Suprapubic skin (tissue), 4 donors: Measurements from ENCODE around the gene WFDC9. TPM values are rescaled to one million over a fixed set of nuclear protein-coding genes. Genes with fewer than 3 reads are reported as not detected.

Experiments used
- DNase-seq, 2 donors: peaks; one replicate each; pipeline ENCODE4 v3.0.0-alpha.2; 2019; ENCODE audit warnings: low spot score in 2 of 2
- H3K27ac ChIP-seq: fragments of 200-600 bp; sonication (generic); one replicate; pipeline ENCODE4 v1.5.1; 2019
- H3K27me3 ChIP-seq: fragments of 200-600 bp; sonication (generic); one replicate; pipeline ENCODE4 v1.5.1; 2019
- H3K36me3 ChIP-seq: fragments of 200-600 bp; sonication (generic); one replicate; pipeline ENCODE4 v1.5.1; 2019
- H3K4me1 ChIP-seq: fragments of 200-600 bp; sonication (generic); one replicate; pipeline ENCODE4 v1.5.1; 2019
- H3K4me3 ChIP-seq: fragments of 200-600 bp; sonication (generic); one replicate; pipeline ENCODE4 v1.5.1; 2019; ENCODE audit warnings: mild to moderate bottlenecking
- H3K9me3 ChIP-seq: fragments of 200-600 bp; sonication (generic); one replicate; pipeline ENCODE4 v1.5.1; 2019
- CTCF ChIP-seq, 2 donors: fragments of 200-600 bp in 1 of 2; fragments of 450-650 bp in 1 of 2; sonication (generic) in 1 of 2; IDR thresholded peaks; one replicate each; pipeline ENCODE4 v1.5.1; 2016 to 2019; ENCODE audit warnings: antibody characterized with exemption in 2 of 2, mild to moderate bottlenecking in 1 of 2, moderate library complexity in 1 of 2
- EP300 ChIP-seq: sonication (generic); formaldehyde crosslinking; IDR thresholded peaks from one replicate; pipeline ENCODE4 v1.6.1; 2017; ENCODE audit warnings: antibody characterized with exemption
- POLR2A ChIP-seq, 2 donors: fragments of 450-650 bp; IDR thresholded peaks; one replicate each; pipeline ENCODE4 v1.6.1; 2017; ENCODE audit warnings: antibody characterized with exemption in 2 of 2, mild to moderate bottlenecking in 2 of 2, moderate library complexity in 2 of 2
- POLR2AphosphoS5 ChIP-seq, 3 donors: sonication (generic); formaldehyde crosslinking; IDR thresholded peaks; one replicate each; pipeline ENCODE4 v1.6.1; 2017; ENCODE audit warnings: antibody characterized with exemption in 3 of 3
- WGBS: methylation state at CpG from one replicate; pipeline ENCODE4 v1.1.5; 2018; 5-methylcytosine and 5-hydroxymethylcytosine counted together
- total RNA-seq, 4 donors: library from RNA; depleted of rRNA; stranded (reverse); fragments of >200 nt; gene quantifications; one replicate each; pipeline ENCODE4 v1.1.0, GENCODE V29; 2016

The WFDC9 gene
- total RNA-seq, 4 donors from 2014 or later, result not detected

GRCh38 chr20:45617591-45617990 lies 13.5 kb downstream of the WFDC9 start:
- no peaks in the 10 kb centered on the region for H3K36me3 ChIP-seq
- no peak for DNase-seq
- WGBS, result 90% methylated on average over 2 of the region's 2 CpGs
- H3K27me3 ChIP-seq, result no peaks in the 10 kb centered on the region
- H3K27ac ChIP-seq, result no peak overlapping the region
- H3K4me1 ChIP-seq, result no peaks in the 10 kb centered on the region
- H3K9me3 ChIP-seq, result no peaks in the 10 kb centered on the region
- no peak overlapping the region for H3K4me3 ChIP-seq
- TF ChIP-seq CTCF (IDR thresholded peaks at IDR 0.05) (no peak), POLR2A (IDR thresholded peaks at IDR 0.05) (no peak), EP300 (no peak), POLR2AphosphoS5 (IDR thresholded peaks at IDR 0.05) (no peak)

GRCh38 chr20:45612314-45612713 lies 18.8 kb downstream of the WFDC9 start:
- no peak for DNase-seq
- Histone ChIP-seq H3K27ac (no peak overlapping the region), H3K9me3 (no peaks in the 10 kb centered on the region), H3K4me3 (no peak overlapping the region), H3K36me3 (no peaks in the 10 kb centered on the region), H3K27me3 (no peaks in the 10 kb centered on the region), H3K4me1 (no peaks in the 10 kb centered on the region)
- no peak for TF ChIP-seq POLR2AphosphoS5 (IDR thresholded peaks at IDR 0.05)
- no peak for TF ChIP-seq POLR2A (IDR thresholded peaks at IDR 0.05)
- TF ChIP-seq EP300, result no peak
- TF ChIP-seq CTCF (IDR thresholded peaks at IDR 0.05), result no peak

DNA sequence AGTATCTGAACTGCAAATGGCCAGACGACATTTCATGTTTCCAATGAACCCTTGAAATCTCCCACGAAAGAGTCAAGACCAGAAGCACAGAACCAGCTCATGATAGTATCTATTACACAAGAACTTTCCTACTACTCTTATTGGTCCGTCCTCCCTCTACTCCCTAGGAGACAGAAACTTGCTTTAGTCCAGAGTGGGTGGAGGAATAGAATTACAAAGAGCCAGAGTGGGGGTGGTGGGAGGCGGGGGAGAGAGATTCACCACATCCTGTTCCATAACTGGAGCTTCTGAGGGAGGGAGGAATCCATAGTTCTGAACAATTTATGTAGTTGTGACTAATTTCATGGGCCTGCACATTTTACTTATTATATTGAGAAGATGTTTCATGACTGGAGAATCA lies 20.0 kb downstream of the WFDC9 start:
- Histone ChIP-seq H3K9me3 (no peaks in the 10 kb centered on the region), H3K27me3 (no peaks in the 10 kb centered on the region), H3K27ac (no peak overlapping the region), H3K4me1 (no peaks in the 10 kb centered on the region), H3K4me3 (no peak overlapping the region), H3K36me3 (no peaks in the 10 kb centered on the region)
- TF ChIP-seq EP300, result no peak
- TF ChIP-seq POLR2A (IDR thresholded peaks at IDR 0.05), result no peak
- TF ChIP-seq CTCF (IDR thresholded peaks at IDR 0.05), result no peak
- TF ChIP-seq POLR2AphosphoS5 (IDR thresholded peaks at IDR 0.05), result no peak
- no peak for DNase-seq
- 38% methylated on average over 4 of the region's 4 CpGs for WGBS

DNA sequence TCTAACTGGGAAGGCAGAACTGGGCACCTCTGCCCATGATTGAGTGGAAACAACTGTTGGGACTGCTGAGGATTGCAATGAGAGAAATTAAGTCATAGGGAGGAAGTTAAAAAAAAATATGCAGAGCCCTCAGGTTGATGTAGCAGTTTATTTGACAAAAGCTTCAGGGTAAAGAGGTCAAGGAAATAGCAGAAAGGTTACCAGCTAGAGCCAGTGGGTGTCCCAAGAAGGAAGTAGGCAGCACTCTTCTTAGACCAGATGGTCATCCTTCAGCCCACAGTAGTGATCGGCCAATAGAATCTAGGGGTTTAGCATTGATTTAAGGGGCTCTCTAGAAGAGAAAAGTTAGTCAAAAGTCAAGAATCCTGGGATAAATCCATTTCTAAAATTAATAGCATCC lies 23.3 kb downstream of the WFDC9 start:
- no peak overlapping the region for H3K4me3 ChIP-seq
- H3K4me1 ChIP-seq, result no peaks in the 10 kb centered on the region
- DNase-seq, result no peak
- no peak overlapping the region for H3K27ac ChIP-seq
- H3K27me3 ChIP-seq, result no peaks in the 10 kb centered on the region
- no peaks in the 10 kb centered on the region for H3K9me3 ChIP-seq
- TF ChIP-seq POLR2A (IDR thresholded peaks at IDR 0.05), result no peak
- no peak for TF ChIP-seq CTCF (IDR thresholded peaks at IDR 0.05)
- no peak for TF ChIP-seq EP300
- TF ChIP-seq POLR2AphosphoS5 (IDR thresholded peaks at IDR 0.05), result no peak
- no peaks in the 10 kb centered on the region for H3K36me3 ChIP-seq
- 96% methylated on average over 1 of the region's 1 CpG for WGBS

DNA sequence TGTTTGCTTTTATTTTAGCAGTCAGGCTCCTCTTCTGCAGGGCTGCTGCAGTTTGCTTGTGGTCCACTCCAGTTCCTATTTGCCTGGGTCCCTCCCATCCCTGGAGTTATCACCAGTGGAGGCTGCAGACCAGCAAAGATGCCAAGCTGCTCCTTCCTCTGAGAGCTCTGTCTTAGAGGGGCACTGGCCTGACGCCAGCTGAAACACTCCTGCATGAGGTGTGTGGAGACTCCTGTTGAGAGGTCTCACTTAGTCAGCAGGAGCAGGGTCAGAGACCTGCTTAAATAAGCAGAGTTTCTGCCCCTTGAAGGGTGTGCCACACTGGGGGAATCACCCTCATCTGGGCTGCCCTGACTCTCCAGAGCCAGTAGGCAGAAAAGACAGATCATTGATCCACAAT lies 35.8 kb downstream of the WFDC9 start:
- no peak for DNase-seq
- TF ChIP-seq EP300, result no peak
- H3K9me3 ChIP-seq, result no peaks in the 10 kb centered on the region
- H3K27me3 ChIP-seq, result peaks cover 19% of the 10 kb centered on the region
- no peak overlapping the region for H3K27ac ChIP-seq
- H3K4me3 ChIP-seq, result no peak overlapping the region
- no peaks in the 10 kb centered on the region for H3K36me3 ChIP-seq
- H3K4me1 ChIP-seq, result no peaks in the 10 kb centered on the region
- WGBS, result 0% methylated on average over 1 of the region's 1 CpG

DNA sequence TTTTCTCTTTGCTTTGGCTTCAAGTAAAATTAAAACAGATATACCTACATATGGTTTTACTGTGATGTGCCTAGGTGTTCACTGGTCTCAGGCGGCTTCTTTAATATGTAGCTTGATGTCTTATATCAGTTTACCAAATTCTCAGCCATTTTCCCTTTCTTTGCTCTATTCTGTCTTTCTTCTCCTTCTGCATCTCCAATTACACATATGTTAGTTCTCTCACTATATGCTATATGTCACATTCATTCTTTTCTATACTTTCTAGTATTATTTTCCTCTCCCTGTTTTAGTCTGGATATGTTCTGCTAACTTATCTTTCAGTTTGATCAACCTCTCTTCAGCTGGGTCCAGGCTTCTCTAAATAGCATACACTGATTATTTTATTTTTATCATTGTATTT lies 37.6 kb downstream of the WFDC9 start:
- no peak for TF ChIP-seq POLR2A (IDR thresholded peaks at IDR 0.05)
- TF ChIP-seq EP300, result no peak
- no peak for TF ChIP-seq CTCF (IDR thresholded peaks at IDR 0.05)
- TF ChIP-seq POLR2AphosphoS5 (IDR thresholded peaks at IDR 0.05), result no peak
- Histone ChIP-seq H3K36me3 (no peaks in the 10 kb centered on the region), H3K27me3 (peaks cover 11% of the 10 kb centered on the region), H3K4me3 (no peak overlapping the region), H3K4me1 (no peaks in the 10 kb centered on the region), H3K9me3 (no peaks in the 10 kb centered on the region), H3K27ac (no peak overlapping the region)
- DNase-seq, result no peak
- 0% methylated on average over 1 of the region's 1 CpG for WGBS
